ENCODE results near the gene SUDS3.
"Not testable (repeated sequence)": the region's sequence is repeated elsewhere in the genome, so short reads cannot be mapped to it uniquely, and the experiment has no call there.

SUDS3 gene

GRCh38 chr12:118398524-118398923 is 22.2 kb downstream of the SUDS3 start:
- DNase-seq (ENCODE audit: low spot score), result no peak

- no peak for DNase-seq (ENCODE audit: low spot score)
These were observed 22.6 kb downstream of the SUDS3 start for GRCh38 chr12:118398940-118399339.

DNA sequence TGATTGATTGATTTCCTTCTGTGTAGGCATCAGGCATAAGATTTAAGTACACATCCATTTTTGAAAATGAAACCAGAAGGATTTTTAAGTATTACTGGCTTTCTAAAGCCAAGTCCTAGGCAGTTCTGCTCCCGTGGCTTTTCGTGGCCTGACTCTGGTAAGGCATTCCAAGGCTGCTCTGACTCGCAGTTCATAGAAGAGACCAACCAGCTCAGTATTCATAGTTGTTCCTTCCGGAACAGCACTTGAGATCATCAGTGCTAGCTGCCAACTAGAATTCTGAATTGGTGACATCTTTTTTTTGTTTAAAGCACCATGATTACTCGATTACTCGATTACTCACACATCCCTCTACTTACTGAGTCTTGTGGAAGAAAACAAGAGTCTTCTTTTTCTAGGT is 25.9 kb downstream of the SUDS3 start:
- no peak for DNase-seq (ENCODE audit: low spot score)

DNA sequence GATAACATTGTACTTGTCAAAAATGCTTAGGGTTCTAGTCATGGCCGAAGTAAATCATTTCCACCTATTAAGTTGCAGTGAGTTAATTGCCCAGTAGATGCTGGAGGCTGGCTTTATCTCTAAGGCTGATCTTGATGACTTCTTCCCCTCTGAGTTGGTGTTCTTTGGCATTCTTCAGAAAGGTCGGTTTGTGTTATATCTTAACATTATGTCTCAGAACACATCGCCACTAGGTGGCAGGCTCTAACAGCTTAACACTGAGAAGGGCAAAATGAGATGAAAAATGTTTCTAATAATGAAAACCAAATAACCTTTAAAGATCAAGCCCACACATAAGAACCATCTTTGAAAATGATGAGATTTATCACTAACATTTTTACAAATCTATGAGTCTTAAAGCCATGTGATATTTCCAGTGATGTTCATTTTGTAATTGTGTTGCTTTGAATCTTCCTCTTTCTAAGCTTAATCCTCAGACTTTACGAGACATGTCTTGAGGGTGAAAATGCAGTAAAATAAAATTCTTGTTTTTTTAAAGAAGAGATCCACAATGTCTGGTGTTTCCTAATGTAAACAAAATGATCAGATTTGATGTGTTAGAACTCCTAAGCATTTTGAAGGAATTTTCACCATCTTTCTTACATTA is 28.6 kb downstream of the SUDS3 start:
- peak; percentile 46 for DNase-seq (ENCODE audit: low spot score)

GRCh38 chr12:118408241-118408640 is 31.9 kb downstream of the SUDS3 start:
- DNase-seq (ENCODE audit: low spot score), result not testable (repeated sequence)

GRCh38 chr12:118409834-118410233 is 33.5 kb downstream of the SUDS3 start:
- no peak for DNase-seq (ENCODE audit: low spot score)

- no peak for DNase-seq (ENCODE audit: low spot score)
These were observed 41.6 kb downstream of the SUDS3 start for GRCh38 chr12:118417942-118418341.

DNA sequence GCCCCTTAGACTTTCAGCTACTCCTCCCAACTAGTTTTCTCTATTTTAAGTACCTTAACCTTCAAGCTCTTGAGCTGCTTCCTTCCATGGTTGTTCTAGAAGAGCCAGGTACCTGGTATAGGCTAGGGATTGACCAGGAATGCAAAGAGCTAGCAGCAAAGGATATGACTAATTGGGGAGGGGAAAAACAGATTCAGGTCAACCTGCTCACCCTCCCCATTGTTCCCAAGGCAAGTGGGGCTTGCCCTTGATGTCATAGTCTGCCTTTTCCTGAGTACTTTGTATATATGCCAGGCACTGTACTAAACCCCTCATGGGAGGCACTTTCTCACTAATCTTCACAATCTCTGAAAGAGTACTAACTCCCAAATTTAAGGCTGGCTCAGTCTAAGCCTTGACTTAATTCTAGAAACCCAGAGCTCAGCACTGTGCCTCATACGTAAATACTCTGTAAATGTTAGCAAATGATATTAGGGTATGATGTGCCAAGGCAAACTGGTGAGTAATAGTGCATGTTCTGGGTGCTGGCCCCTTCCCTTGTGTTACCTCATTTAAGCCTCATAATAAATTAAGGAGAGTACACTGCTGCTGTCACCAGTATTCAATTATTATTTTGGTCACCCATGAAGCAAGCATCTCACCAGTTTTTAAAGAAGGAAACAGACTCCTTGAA is 42.2 kb downstream of the SUDS3 start:
- DNase-seq (ENCODE audit: low spot score), result no peak

DNA sequence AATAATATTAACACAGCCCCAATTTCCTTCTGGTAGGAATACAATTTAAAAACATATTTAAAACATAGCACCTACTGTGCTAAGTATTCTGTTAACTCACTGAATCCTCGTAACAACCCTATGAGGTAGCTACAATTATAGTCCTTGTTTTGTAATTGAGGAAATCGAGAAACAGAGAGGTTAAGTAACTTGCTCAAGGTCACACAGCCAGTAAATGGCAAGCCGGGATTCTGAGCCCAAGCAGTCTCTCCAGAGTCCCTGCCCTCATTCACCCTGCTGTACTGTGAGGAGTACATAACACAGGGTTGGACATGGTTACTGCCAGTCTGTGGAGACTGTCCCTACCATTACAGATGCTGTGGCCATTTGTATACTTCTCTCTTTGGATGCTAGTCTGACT is 44.3 kb downstream of the SUDS3 start:
- DNase-seq (ENCODE audit: low spot score), result no peak

DNA sequence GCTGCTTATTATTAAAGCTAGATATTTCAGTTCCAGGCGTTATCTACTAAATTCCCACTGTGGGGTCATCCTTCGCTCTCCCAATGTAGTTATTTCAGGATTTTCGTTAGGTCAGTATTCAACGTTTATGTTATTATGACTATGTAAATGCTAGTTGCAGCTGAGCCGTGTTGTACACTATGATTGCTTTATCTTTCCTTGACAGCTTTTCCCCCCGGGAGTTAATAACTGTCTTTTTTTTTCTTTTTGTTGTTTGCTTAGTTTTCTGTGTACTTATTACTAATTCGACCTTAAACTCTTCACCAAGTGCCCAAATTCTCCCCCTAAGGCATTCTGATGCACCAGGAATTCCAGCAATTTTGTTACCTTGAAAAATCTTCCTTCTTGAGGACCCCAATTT is 48.5 kb downstream of the SUDS3 start:
- DNase-seq (ENCODE audit: low spot score), result no peak

GRCh38 chr12:118425364-118425763 is 49.0 kb downstream of the SUDS3 start:
- no peak for DNase-seq (ENCODE audit: low spot score)

GRCh38 chr12:118427819-118428218 is 51.5 kb downstream of the SUDS3 start:
- no peak for DNase-seq (ENCODE audit: low spot score)

GRCh38 chr12:118428643-118429042 is 52.3 kb downstream of the SUDS3 start:
- no peak for DNase-seq (ENCODE audit: low spot score)

DNA sequence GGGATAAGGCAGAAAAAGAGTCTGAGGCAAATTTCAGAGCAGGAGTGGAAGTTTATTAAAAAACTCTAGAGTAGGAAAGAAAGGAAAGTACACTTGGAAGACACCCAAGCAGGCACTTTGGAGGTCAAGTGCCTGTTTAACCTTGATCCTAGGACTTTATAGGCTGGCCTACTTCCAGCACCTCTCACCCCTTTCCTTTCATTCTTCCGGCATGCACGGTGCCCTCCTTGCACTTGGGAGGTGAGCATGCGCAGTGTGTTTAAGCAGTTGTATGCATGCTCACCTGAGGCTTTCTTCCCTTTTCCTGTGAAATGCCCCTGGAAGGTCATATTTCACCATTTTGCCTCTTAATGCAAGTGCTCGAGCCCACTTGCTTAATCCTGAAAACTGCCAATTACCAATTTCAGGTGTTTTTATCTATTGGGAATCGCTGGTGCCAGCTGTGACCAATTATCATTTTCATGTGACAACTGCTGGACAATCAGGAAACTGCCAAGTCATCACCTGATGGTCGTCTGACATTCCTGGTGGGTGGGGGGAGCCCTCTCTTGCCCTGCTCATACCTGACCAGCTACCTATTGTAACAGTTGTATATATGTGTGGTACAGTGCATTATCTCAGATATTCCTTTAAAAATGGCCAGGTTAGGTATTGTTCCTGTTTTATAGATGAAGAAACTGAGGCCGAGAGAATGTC is 53.5 kb downstream of the SUDS3 start:
- no peak for DNase-seq (ENCODE audit: low spot score)

GRCh38 chr12:118430516-118430915 is 54.2 kb downstream of the SUDS3 start:
- DNase-seq (ENCODE audit: low spot score), result no peak

DNA sequence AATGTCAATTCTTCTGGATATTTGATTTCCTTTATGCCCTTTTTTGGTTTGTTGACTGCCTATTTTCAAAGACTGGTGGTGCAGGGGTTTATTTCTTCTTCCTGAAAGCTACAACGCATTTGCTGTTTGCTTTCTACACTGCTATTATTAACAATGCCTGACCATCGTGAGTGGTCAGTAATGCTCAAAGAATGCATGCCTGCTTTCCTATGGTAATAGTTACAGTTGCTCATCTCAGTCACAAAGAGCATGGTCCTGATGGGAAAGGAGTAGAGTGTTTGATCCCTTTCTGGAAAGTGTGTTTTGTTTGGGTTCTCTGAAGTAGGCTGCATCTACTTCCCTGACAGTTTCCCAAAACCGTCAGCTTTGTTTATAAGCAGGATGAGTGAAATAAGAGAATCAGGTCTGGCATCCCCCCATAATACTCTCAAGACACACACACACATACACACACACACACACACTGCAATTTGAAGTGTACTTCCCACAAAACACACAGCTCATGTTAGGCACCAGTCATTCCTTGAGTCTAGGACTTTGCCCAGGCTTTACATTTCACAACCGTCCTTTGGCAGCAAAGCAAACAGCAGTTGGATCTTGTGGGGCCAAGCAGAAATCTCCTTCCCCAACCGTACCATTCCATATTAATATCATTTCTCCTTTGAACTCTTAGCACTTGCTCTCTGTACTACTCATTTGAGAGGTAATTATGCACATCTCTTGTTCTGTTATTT is 56.6 kb downstream of the SUDS3 start:
- DNase-seq (ENCODE audit: low spot score), result no peak

GRCh38 chr12:118436002-118436730 is 59.8 kb downstream of the SUDS3 start:
- DNase-seq (ENCODE audit: low spot score), result no peak

- DNase-seq (ENCODE audit: low spot score), result no peak
These were observed 60.6 kb downstream of the SUDS3 start for GRCh38 chr12:118436986-118437385.

DNA sequence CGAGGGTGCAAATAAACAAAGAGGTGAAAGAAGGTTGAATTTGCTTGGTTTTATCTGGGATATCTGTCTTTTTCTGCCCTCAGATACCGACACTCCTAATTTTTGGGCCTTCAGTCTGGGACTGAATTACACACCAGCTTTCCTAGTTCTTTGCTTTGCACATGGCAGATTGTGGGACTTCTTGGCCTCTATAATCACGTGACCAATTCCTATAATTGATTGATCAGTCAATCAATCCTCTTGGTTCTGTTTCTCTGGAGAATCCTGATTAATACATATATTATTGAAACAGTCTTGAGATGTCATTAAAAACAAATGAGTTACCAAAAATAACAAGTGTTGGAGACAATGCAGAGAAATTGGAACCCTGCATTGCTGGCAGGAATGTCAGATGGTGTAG is 62.7 kb downstream of the SUDS3 start:
- DNase-seq (ENCODE audit: low spot score), result no peak

- DNase-seq (ENCODE audit: low spot score), result no peak
These were observed 69.9 kb downstream of the SUDS3 start for GRCh38 chr12:118446247-118446646.

GRCh38 chr12:118447181-118447580 is 70.8 kb downstream of the SUDS3 start:
- no peak for DNase-seq (ENCODE audit: low spot score)

- no peak for DNase-seq (ENCODE audit: low spot score)
These were observed 72.0 kb downstream of the SUDS3 start for GRCh38 chr12:118448341-118448740.

Measured in germinal center (tissue), 1 donor.